Esophagus squamous epithelium (tissue), 5 donors: ENCODE data around the gene IYD. TPM values are rescaled to one million over a fixed set of nuclear protein-coding genes. Genes with fewer than 3 reads are reported as not detected.
A peak's percentile ranks its signal among the peaks of the same experiment; 100 is the strongest.

ENCODE experiments used
- DNase-seq: peaks from one replicate; lab custom pipeline; 2025; lab: John Stamatoyannopoulos, UW
- H3K27ac ChIP-seq, 4 donors: fragments of 200-600 bp; sonication (generic); one replicate each; pipeline ENCODE4 v1.5.1; 2016 to 2019; ENCODE audit warnings: mild to moderate bottlenecking in 1 of 4
- H3K27me3 ChIP-seq, 4 donors: fragments of 200-600 bp; sonication (generic); 1 replicate in 3 of 4; 2 replicates in 1 of 4; pipeline versions ENCODE4 v1.5.1 to v1.6.0; 2017 to 2021; ENCODE audit warnings: antibody characterized with exemption in 1 of 4
- H3K36me3 ChIP-seq, 3 donors: fragments of 200-600 bp; sonication (generic); one replicate each; pipeline ENCODE4 v1.5.1; 2016 to 2019
- H3K4me1 ChIP-seq, 3 donors: fragments of 200-600 bp; sonication (generic); one replicate each; pipeline ENCODE4 v1.5.1; 2017 to 2019
- H3K4me3 ChIP-seq, 4 donors: fragments of 200-600 bp; sonication (generic); 1 replicate in 3 of 4; 2 replicates in 1 of 4; pipeline ENCODE4 v1.5.1; 2016 to 2019; ENCODE audit warnings: mild to moderate bottlenecking in 2 of 4, moderate library complexity in 1 of 4
- H3K9me3 ChIP-seq, 3 donors: fragments of 200-600 bp; sonication (generic); one replicate each; pipeline ENCODE4 v1.5.1; 2016 to 2019
- CTCF ChIP-seq, 6 experiments: fragments of 450-650 bp in 4 of 6; fragments of 200-600 bp in 2 of 6; sonication (generic) in 2 of 6; IDR thresholded peaks; one replicate each; pipeline ENCODE4 v1.5.1; 2016 to 2019; ENCODE audit warnings: antibody characterized with exemption in 6 of 6, mild to moderate bottlenecking in 4 of 6, moderate library complexity in 4 of 6
- POLR2A ChIP-seq, 4 donors: fragments of 450-650 bp; IDR thresholded peaks; one replicate each; pipeline ENCODE4 v1.6.1; 2017; ENCODE audit warnings: antibody characterized with exemption in 4 of 4, mild to moderate bottlenecking in 4 of 4, moderate library complexity in 3 of 4
- WGBS, 2 donors: methylation state at CpG; one replicate each; pipeline ENCODE4 v1.1.5; 2018; 5-methylcytosine and 5-hydroxymethylcytosine counted together
- intact Hi-C: fragments of 100-400 bp; cut with DNase I; formaldehyde crosslinking; loops from one replicate; pipeline ENCODE4 v1.15.0; 2022
- total RNA-seq, 4 donors: library from RNA; depleted of rRNA; stranded (reverse); fragments of >200 nt; gene quantifications; one replicate each; pipeline ENCODE4 v1.1.0, GENCODE V29; 2016
- donor health status: DM: yes; HTN: yes; CAD: no.

The IYD gene
- total RNA-seq, 4 donors from 2014 or later: not detected

- no peak for DNase-seq
- H3K4me3 ChIP-seq: no peak overlapping the region
- 74 to 84% methylated on average over 8 of the region's 8 CpGs for WGBS, 2 donors
- no peak overlapping the region for H3K27ac ChIP-seq
- no peaks in the 10 kb centered on the region for H3K27me3 ChIP-seq
- intact Hi-C loops: no loop called here
- TF ChIP-seq CTCF (IDR thresholded peaks at IDR 0.05) (no peak), POLR2A (IDR thresholded peaks at IDR 0.05) (no peak)
- H3K4me1 ChIP-seq: no peaks in the 10 kb centered on the region
- no peaks in the 10 kb centered on the region for H3K36me3 ChIP-seq
- no peaks in the 10 kb centered on the region for H3K9me3 ChIP-seq
Observed at GRCh38 chr6:150430815-150431214, 62.0 kb downstream of the IYD start.

GRCh38 chr6:150435360-150435759 lies 66.5 kb downstream of the IYD start:
- intact Hi-C loops: no loop called here

GRCh38 chr6:150435832-150436231 lies 67.0 kb downstream of the IYD start:
- Histone ChIP-seq H3K4me3 (no peak overlapping the region), H3K9me3 (no peaks in the 10 kb centered on the region), H3K27ac (no peak overlapping the region), H3K4me1 (no peaks in the 10 kb centered on the region), H3K36me3 (no peaks in the 10 kb centered on the region), H3K27me3 (no peaks in the 10 kb centered on the region)
- 75 to 83% methylated on average over 9 to 10 of the region's 10 CpGs for WGBS, 2 donors
- TF ChIP-seq CTCF (IDR thresholded peaks at IDR 0.05): no peak
- no peak for TF ChIP-seq POLR2A (IDR thresholded peaks at IDR 0.05)
- no peak for DNase-seq
- intact Hi-C loops: no loop called here

More at GRCh38 chr6:150435360-150435759, 66.5 kb downstream of the IYD start:
- Histone ChIP-seq H3K4me1 (no peaks in the 10 kb centered on the region), H3K9me3 (no peaks in the 10 kb centered on the region), H3K4me3 (no peak overlapping the region), H3K36me3 (no peaks in the 10 kb centered on the region), H3K27ac (no peak overlapping the region), H3K27me3 (no peaks in the 10 kb centered on the region)
- no peak for DNase-seq
- 86 to 88% methylated on average over 3 of the region's 3 CpGs for WGBS, 2 donors
- no peak for TF ChIP-seq POLR2A (IDR thresholded peaks at IDR 0.05)
- TF ChIP-seq CTCF (IDR thresholded peaks at IDR 0.05): no peak

- H3K9me3 ChIP-seq: no peaks in the 10 kb centered on the region
- DNase-seq: no peak
- no peak overlapping the region for H3K4me3 ChIP-seq
- no peak overlapping the region for H3K27ac ChIP-seq
- no peaks in the 10 kb centered on the region for H3K27me3 ChIP-seq
- intact Hi-C loops: no loop called here
- 86 to 89% methylated on average over 8 of the region's 8 CpGs for WGBS, 2 donors
- H3K36me3 ChIP-seq: no peaks in the 10 kb centered on the region
- no peaks in the 10 kb centered on the region for H3K4me1 ChIP-seq
- TF ChIP-seq POLR2A (IDR thresholded peaks at IDR 0.05) (no peak), CTCF (IDR thresholded peaks at IDR 0.05) (no peak)
Observed at GRCh38 chr6:150439373-150439772, 70.6 kb downstream of the IYD start.

- intact Hi-C loops: no loop called here
- DNase-seq: no peak
- Histone ChIP-seq H3K4me3 (no peak overlapping the region), H3K27ac (peak overlapping the region in 1 of 4 donors; percentile 3), H3K4me1 (no peaks in the 10 kb centered on the region), H3K9me3 (no peaks in the 10 kb centered on the region), H3K27me3 (no peaks in the 10 kb centered on the region), H3K36me3 (no peaks in the 10 kb centered on the region)
- no peak for TF ChIP-seq POLR2A (IDR thresholded peaks at IDR 0.05)
- TF ChIP-seq CTCF (IDR thresholded peaks at IDR 0.05): no peak
- 48 to 66% methylated on average over 4 of the region's 5 CpGs for WGBS, 2 donors
Observed at GRCh38 chr6:150443621-150444020, 74.8 kb downstream of the IYD start.
